RPMI7951 (cell line): Measurements from ENCODE around the gene COG5. TPM values are rescaled to one million over a fixed set of nuclear protein-coding genes. Genes with fewer than 3 reads are reported as not detected.
A peak's percentile ranks its signal among the peaks of the same experiment; 100 is the strongest.

Source experiments
- DNase-seq: peaks from one replicate; pipeline ENCODE4 v3.0.0-alpha.2; 2012; ENCODE audit warnings: low read depth
- total RNA-seq: library from RNA; depleted of rRNA; stranded (reverse); fragments of >200 nt; shearing (Covaris generic); gene quantifications from 2 replicates; pipeline ENCODE4 v1.2.3, GENCODE V29; 2014

COG5 gene
- total RNA-seq, 1 experiment from 2014 or later, result 21.5 TPM

- peak; percentile 6 for DNase-seq
Observed at GRCh38 chr7:107505997-107506673, 57.6 kb downstream of the COG5 start.

- no peak for DNase-seq
Observed at GRCh38 chr7:107505362-107505761, 58.4 kb downstream of the COG5 start.

- DNase-seq, result no peak
Observed at GRCh38 chr7:107503687-107504086, 60.0 kb downstream of the COG5 start.

- DNase-seq, result no peak
Observed at GRCh38 chr7:107502797-107503196, 60.9 kb downstream of the COG5 start.

- no peak for DNase-seq
Observed at GRCh38 chr7:107502154-107502553, 61.6 kb downstream of the COG5 start.

- DNase-seq, result peak; percentile 28
Observed at GRCh38 chr7:107501593-107501992, 62.1 kb downstream of the COG5 start.

- DNase-seq, result no peak
Observed at GRCh38 chr7:107499731-107500130, 64.0 kb downstream of the COG5 start.

DNA sequence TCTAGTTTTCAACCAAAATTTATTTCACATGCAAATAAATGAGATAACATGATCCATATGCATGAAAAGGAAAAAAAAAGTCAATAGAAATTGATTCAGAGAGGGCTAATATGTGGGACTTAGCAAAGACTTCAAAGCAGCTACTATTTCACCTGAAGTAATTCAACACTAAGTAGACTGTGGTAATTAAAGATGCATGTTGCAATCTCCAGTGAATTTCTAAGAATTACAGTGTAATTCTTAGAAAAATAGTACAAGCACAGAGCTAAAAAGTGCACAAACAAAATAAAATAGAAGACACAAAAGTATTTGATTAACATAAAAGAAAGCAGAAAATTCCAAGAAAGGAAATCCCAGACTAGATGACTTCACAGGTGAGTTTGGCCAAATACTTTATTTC, 68.2 kb downstream of the COG5 start:
- DNase-seq, result no peak

DNA sequence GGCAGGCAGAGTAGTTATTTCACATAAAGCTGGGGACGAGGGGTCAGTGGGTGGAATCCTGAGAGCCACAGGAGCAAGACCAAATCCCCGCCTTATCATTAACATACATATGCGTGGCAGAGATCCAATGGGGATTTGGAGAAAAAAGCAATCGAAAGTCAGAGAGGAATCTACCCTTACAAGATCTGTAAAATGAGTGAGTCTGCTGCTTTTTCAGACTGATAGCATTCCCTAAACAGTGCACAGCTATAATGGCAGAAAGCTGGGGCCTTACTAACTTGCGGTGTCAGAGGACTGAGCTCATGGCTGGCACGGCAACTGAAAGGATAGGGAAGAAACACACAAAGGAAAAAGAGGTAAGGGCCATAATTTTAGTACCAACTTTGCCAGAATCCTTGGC, 68.8 kb downstream of the COG5 start:
- no peak for DNase-seq

DNA sequence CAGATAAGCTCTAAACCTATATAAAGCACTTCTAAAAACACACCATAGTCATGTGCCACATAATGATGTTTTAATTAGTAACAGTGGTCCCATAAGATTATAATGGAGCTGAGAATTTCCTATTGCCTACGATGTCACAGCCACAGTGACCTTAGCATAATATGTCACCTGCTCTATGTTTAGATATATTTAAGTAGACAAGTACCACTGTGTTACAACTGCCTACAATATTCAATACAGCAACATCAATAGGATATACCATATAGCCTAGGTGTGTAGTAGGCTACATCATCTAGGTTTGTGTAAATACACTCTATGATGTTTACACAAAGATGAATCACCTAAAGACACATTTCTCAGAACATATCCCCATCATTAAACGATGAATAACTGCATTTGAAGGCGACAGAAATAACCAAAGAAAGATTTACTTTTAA, 69.4 kb downstream of the COG5 start:
- DNase-seq, result no peak

GRCh38 chr7:107492875-107493274, 70.8 kb downstream of the COG5 start:
- DNase-seq, result no peak

DNA sequence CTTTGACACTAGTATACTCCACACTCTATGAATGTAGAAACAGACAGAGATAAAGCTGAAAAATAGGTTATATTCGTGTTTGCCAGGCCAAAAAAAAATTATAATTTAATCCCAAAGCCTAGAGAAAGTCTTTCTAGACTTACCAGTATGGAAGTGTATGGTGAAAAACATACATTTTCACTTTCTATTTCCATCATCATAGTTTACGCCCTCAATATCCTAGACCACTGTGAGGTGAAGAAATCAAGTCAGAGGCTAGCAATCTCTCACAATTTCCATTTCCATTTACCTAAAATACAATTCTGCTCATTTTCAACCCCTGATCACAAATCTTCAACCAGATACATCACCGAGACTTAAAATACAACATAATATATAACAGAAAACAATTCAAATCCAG, 77.7 kb downstream of the COG5 start:
- DNase-seq, result no peak

DNA sequence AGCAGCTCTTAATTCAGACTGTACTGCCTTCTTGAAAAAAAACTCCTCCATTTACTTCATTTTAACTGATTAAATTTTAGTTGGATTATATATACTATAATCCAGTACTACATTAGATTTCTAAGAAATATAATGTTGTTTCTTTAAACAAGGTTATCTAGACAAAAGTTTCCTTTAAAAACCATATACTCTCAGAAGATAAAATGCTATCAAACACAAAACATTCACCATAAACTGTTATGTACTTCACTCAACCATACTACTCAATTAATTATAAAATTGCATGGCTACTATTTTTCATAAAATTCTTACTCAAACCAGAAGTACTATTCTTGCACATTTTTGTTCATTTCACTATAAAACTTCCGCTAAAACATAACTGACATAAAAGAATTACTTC, 81.1 kb downstream of the COG5 start:
- DNase-seq, result no peak

GRCh38 chr7:107480932-107481331, 82.8 kb downstream of the COG5 start:
- DNase-seq, result no peak

- DNase-seq, result no peak
Observed at GRCh38 chr7:107479303-107479702, 84.4 kb downstream of the COG5 start.

GRCh38 chr7:107474104-107474521, 89.6 kb downstream of the COG5 start:
- DNase-seq, result no peak

DNA sequence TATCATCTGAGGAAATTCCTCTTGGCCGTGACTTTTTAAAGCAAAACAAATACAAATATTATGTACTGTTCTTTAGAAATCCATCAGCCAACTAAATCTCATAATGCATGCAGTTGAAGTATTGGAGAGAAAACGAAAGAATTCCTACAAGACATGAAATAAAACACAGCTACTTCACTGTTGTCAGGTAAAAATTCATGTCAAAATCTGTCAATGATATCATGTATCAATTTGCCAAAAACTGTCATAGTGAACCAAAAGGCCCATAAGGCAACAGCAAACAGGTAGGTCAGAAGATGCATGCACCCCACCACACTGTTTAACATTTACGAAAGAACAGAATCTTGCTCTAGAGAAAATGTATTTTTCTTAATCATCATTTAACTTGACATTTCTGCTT, 91.6 kb downstream of the COG5 start:
- no peak for DNase-seq

DNA sequence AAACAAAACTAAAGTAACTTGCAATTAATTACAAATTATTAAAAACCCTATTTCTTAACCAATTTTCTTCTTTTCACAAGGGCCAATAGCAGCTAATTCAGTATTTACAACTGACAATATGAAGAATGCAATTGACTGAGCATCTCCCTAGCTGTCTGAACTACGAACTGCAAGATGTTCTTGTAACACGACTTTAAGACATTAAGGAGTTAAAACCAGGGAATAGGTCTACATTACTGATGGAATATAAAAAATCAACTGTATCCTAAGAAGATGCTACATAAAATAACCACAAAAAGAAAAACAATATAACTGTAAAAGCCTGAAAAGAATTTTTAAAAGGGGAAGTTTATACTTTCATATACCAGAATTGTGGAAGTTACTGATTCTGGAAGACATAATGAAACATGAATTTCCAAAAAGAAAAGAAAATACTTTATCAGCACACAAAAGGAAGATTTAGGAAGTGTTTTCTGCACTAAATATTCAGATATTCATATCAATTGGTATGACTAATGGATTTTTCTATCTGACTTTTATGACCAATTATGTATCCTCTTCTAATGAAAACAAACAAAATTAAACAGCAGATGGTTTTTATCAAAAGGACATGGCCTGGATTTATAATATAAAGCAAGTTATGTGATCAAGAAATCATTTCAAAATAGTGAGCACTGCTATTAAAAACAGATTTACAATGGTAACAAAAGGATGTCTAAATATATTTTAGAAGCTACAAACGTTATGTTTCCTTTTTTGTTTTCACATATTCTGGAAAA, 92.2 kb downstream of the COG5 start:
- DNase-seq, result no peak

- no peak for DNase-seq
Observed at GRCh38 chr7:107469929-107470328, 93.8 kb downstream of the COG5 start, which contains the start of gene GPR22. GPR22 (plus strand) TSS chr7:107470057; CDS start chr7:107474061, 4,004 bp downstream.

GRCh38 chr7:107468824-107469223, 94.9 kb downstream of the COG5 start:
- no peak for DNase-seq

DNA sequence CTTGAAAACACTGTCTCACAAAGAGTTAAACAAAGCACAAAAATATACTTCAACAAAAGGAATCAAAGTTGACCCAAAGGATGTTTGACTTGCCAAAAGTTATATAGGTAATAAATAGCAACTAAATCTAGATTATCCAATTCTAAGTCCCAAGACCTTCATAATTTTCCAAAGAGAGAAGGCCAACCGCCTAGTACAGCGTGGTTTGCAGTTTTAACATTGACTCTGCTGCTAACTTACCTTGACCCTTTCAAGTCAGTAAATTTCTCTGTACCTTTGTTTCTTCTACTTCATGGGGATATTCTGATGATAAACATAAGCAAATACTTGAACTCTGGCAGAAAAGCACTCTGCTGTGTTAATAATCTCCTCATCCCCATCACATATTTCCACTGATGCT, 95.7 kb downstream of the COG5 start:
- no peak for DNase-seq

DNA sequence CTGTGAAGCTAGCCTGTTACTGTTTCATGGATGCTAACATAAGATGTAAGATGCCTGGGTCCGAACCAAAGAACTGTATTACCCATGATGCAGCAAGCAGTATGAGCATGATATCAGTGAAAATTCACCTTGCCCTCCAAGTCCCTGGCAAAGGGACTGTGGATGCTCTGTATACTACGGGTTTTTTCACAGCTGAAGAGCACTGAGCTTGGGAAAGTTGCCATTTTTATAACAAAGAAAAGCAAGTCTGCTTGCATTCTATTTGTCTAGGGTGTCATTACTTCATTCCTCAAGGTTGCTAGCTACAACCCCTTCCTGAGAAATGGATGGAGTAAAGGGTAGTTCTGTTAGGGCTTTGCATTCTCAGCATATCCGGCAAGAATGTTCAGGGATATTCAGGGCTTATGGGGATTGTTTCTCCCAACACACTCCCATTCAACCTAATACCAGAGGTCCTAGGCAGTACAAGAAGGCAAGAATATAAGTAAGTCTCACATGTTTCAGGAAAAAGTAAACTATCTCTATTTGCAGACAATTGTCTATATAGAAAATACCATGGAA, 99.0 kb downstream of the COG5 start:
- DNase-seq, result no peak
